ENCODE measurements around the gene GCFC2.

Gene GCFC2

GRCh38 chr2:75645643-75646042 lies 65.1 kb downstream of the GCFC2 start:
- peaks cover 10% of the 10 kb centered on the region for H3K4me1 Mint-ChIP-seq
- peaks cover 4% of the 10 kb centered on the region for H3K9me3 Mint-ChIP-seq
- H3K27me3 Mint-ChIP-seq (ENCODE audit: low read depth, poor library complexity), result no peaks in the 10 kb centered on the region
- TF ChIP-seq CTCF (IDR thresholded peaks at IDR 0.05), result no peak
- no peak for DNase-seq
- H3K27ac Mint-ChIP-seq, result no peak overlapping the region
- H3K4me3 Mint-ChIP-seq, result no peak overlapping the region
- peaks cover 39% of the 10 kb centered on the region for H3K36me3 Mint-ChIP-seq (ENCODE audit: low read depth)

GRCh38 chr2:75643980-75644379 lies 66.7 kb downstream of the GCFC2 start:
- Mint-ChIP-seq H3K27me3 (ENCODE audit: low read depth, poor library complexity) (peaks cover 2% of the 10 kb centered on the region), H3K9me3 (peaks cover 4% of the 10 kb centered on the region), H3K4me3 (no peak overlapping the region), H3K36me3 (ENCODE audit: low read depth) (peaks cover 22% of the 10 kb centered on the region), H3K4me1 (peaks cover 10% of the 10 kb centered on the region), H3K27ac (no peak overlapping the region)
- no peak for DNase-seq
- TF ChIP-seq CTCF (IDR thresholded peaks at IDR 0.05), result no peak

GRCh38 chr2:75641587-75641986 lies 69.1 kb downstream of the GCFC2 start:
- H3K27ac Mint-ChIP-seq, result no peak overlapping the region
- no peak for TF ChIP-seq CTCF (IDR thresholded peaks at IDR 0.05)
- H3K36me3 Mint-ChIP-seq (ENCODE audit: low read depth), result peaks cover 10% of the 10 kb centered on the region
- peaks cover 9% of the 10 kb centered on the region for H3K27me3 Mint-ChIP-seq (ENCODE audit: low read depth, poor library complexity)
- no peak overlapping the region for H3K4me3 Mint-ChIP-seq
- H3K9me3 Mint-ChIP-seq, result peaks cover 4% of the 10 kb centered on the region
- H3K4me1 Mint-ChIP-seq, result peaks cover 7% of the 10 kb centered on the region
- no peak for DNase-seq

GRCh38 chr2:75640621-75641121 lies 70.0 kb downstream of the GCFC2 start:
- H3K4me1 Mint-ChIP-seq, result peaks cover 7% of the 10 kb centered on the region
- no peak overlapping the region for H3K27ac Mint-ChIP-seq
- DNase-seq, result peak; percentile 65
- peak; percentile 99 for TF ChIP-seq CTCF (IDR thresholded peaks at IDR 0.05)
- peaks cover 6% of the 10 kb centered on the region for H3K36me3 Mint-ChIP-seq (ENCODE audit: low read depth)
- peaks cover 4% of the 10 kb centered on the region for H3K9me3 Mint-ChIP-seq
- H3K27me3 Mint-ChIP-seq (ENCODE audit: low read depth, poor library complexity), result peaks cover 9% of the 10 kb centered on the region
- H3K4me3 Mint-ChIP-seq, result no peak overlapping the region

GRCh38 chr2:75637568-75637967 lies 73.1 kb downstream of the GCFC2 start:
- Mint-ChIP-seq H3K27me3 (ENCODE audit: low read depth, poor library complexity) (peaks cover 9% of the 10 kb centered on the region), H3K36me3 (ENCODE audit: low read depth) (no peaks in the 10 kb centered on the region), H3K9me3 (no peaks in the 10 kb centered on the region), H3K27ac (peak overlapping the region; percentile 10), H3K4me1 (peaks cover 11% of the 10 kb centered on the region), H3K4me3 (no peak overlapping the region)
- no peak for TF ChIP-seq CTCF (IDR thresholded peaks at IDR 0.05)
- no peak for DNase-seq

GRCh38 chr2:75634945-75635344 lies 75.8 kb downstream of the GCFC2 start:
- Mint-ChIP-seq H3K4me1 (peaks cover 37% of the 10 kb centered on the region), H3K36me3 (ENCODE audit: low read depth) (no peaks in the 10 kb centered on the region), H3K27me3 (ENCODE audit: low read depth, poor library complexity) (peaks cover 7% of the 10 kb centered on the region), H3K9me3 (no peaks in the 10 kb centered on the region), H3K4me3 (no peak overlapping the region), H3K27ac (no peak overlapping the region)
- DNase-seq, result no peak
- no peak for TF ChIP-seq CTCF (IDR thresholded peaks at IDR 0.05)
